ENCODE results near the gene ASCC3.

- no peak for TF ChIP-seq POLR2A (IDR thresholded peaks at IDR 0.05; ENCODE audit: low read depth, low read length)
- no peak for TF ChIP-seq EZH2 (IDR thresholded peaks at IDR 0.05; ENCODE audit: borderline replicate concordance, low read depth, low read length, severe bottlenecking)
- TF ChIP-seq CTCF (IDR thresholded peaks at IDR 0.05; ENCODE audit: extremely low read depth in 1 of 2, insufficient read depth in 1 of 2, low read depth in 1 of 2, low read length in 2 of 2), result peak; percentile 40 to 55
- no peak for TF ChIP-seq MYC (IDR thresholded peaks at IDR 0.05; ENCODE audit: low read depth, low read length)
- TF ChIP-seq POLR2AphosphoS5 (IDR thresholded peaks at IDR 0.05; ENCODE audit: insufficient read depth, low read depth, low read length), result no peak
- TF ChIP-seq MAX (IDR thresholded peaks at IDR 0.05; ENCODE audit: insufficient read depth, insufficient read length), result no peak
- TF ChIP-seq JUN (IDR thresholded peaks at IDR 0.05; ENCODE audit: borderline replicate concordance, insufficient read depth, insufficient read length, low read depth), result no peak
- TF ChIP-seq FOS (IDR thresholded peaks at IDR 0.05; ENCODE audit: borderline replicate concordance, insufficient read depth, low read length), result no peak
Measured at GRCh38 chr6:100479179-100480035, 401.7 kb downstream of the ASCC3 start.
